Liver (tissue), 9 donors: ENCODE data around the gene OR2AT4. TPM values are rescaled to one million over a fixed set of nuclear protein-coding genes. Genes with fewer than 3 reads are reported as not detected.

Experiments used
- DNase-seq: peaks from one replicate; pipeline ENCODE4 v3.0.0-alpha.2; 2017; ENCODE audit warnings: low spot score
- H3K27ac ChIP-seq, 2 donors: one replicate each; pipeline ENCODE4 v1.7.0; 2013; ENCODE audit warnings: inconsistent platforms in 2 of 2, low read length in 2 of 2, control low read depth in 1 of 2, low read depth in 1 of 2, mild to moderate bottlenecking in 1 of 2
- H3K27me3 ChIP-seq, 4 donors: one replicate each; pipeline versions ENCODE4 v1.6.1 to v1.7.0; 2013; ENCODE audit warnings: low read length in 3 of 4, inconsistent platforms in 1 of 4, mild to moderate bottlenecking in 1 of 4, moderate library complexity in 1 of 4; ENCODE audit not compliant: control insufficient read depth in 4 of 4, insufficient read depth in 4 of 4
- H3K36me3 ChIP-seq, 4 donors: one replicate each; pipeline versions ENCODE4 v1.6.1 to v1.7.0; 2013; ENCODE audit warnings: low read length in 3 of 4, mild to moderate bottlenecking in 3 of 4, low read depth in 1 of 4, moderate library complexity in 1 of 4; ENCODE audit not compliant: control insufficient read depth in 4 of 4, insufficient read depth in 3 of 4
- H3K4me1 ChIP-seq, 4 donors: one replicate each; pipeline versions ENCODE4 v1.6.1 to v1.7.0; 2013; ENCODE audit warnings: low read length in 3 of 4, mild to moderate bottlenecking in 3 of 4, moderate library complexity in 1 of 4; ENCODE audit not compliant: control insufficient read depth in 4 of 4, insufficient read depth in 4 of 4
- H3K4me3 ChIP-seq, 3 donors: one replicate each; pipeline versions ENCODE4 v1.6.1 to v1.7.0; 2013; ENCODE audit warnings: low read length in 3 of 3, control low read depth in 1 of 3, low read depth in 1 of 3, mild to moderate bottlenecking in 1 of 3
- H3K9ac ChIP-seq, 2 donors: one replicate each; pipeline ENCODE4 v1.7.0; 2013; ENCODE audit warnings: low read length in 2 of 2, mild to moderate bottlenecking in 2 of 2, moderate library complexity in 2 of 2, control low read depth in 1 of 2, low read depth in 1 of 2
- H3K9me3 ChIP-seq, 4 donors: one replicate each; pipeline versions ENCODE4 v1.6.1 to v1.7.0; 2013; ENCODE audit warnings: low read length in 3 of 4; ENCODE audit not compliant: control insufficient read depth in 4 of 4
- EGR1 ChIP-seq, 2 donors: IDR thresholded peaks; 2 replicates each; pipeline ENCODE4 v1.6.1; 2016 to 2018; ENCODE audit warnings: antibody characterized with exemption in 2 of 2, low read depth in 2 of 2
- FOXA1 ChIP-seq: IDR thresholded peaks from 2 replicates; pipeline ENCODE4 v1.6.1; 2016; ENCODE audit warnings: antibody characterized with exemption
- FOXA2 ChIP-seq: IDR thresholded peaks from 2 replicates; pipeline ENCODE4 v1.6.1; 2016; ENCODE audit warnings: antibody characterized with exemption
- GABPA ChIP-seq, 2 donors: IDR thresholded peaks in 1 of 2; conservative IDR thresholded peaks in 1 of 2; 2 replicates each; pipeline ENCODE4 v1.6.1; 2016; ENCODE audit warnings: antibody characterized with exemption in 2 of 2, mild to moderate bottlenecking in 1 of 2, moderate library complexity in 1 of 2
- HNF4G ChIP-seq: IDR thresholded peaks from 2 replicates; pipeline ENCODE4 v1.6.1; 2016; ENCODE audit warnings: antibody characterized with exemption
- JUND ChIP-seq, 2 donors: IDR thresholded peaks; 2 replicates each; pipeline ENCODE4 v1.6.1; 2016; ENCODE audit warnings: antibody characterized with exemption in 2 of 2
- NR2F2 ChIP-seq: IDR thresholded peaks from 2 replicates; pipeline ENCODE4 v1.6.1; 2016; ENCODE audit warnings: antibody characterized with exemption
- RAD21 ChIP-seq, 2 donors: IDR thresholded peaks; 2 replicates each; pipeline ENCODE4 v1.6.1; 2016; ENCODE audit warnings: antibody characterized with exemption in 2 of 2, mild to moderate bottlenecking in 2 of 2
- RXRA ChIP-seq, 2 donors: IDR thresholded peaks; 2 replicates each; pipeline ENCODE4 v1.6.1; 2017 to 2018; ENCODE audit warnings: antibody characterized with exemption in 2 of 2, mild to moderate bottlenecking in 1 of 2
- SP1 ChIP-seq: IDR thresholded peaks from 2 replicates; pipeline ENCODE4 v1.6.1; 2018; ENCODE audit warnings: antibody characterized with exemption, mild to moderate bottlenecking
- TAF1 ChIP-seq: conservative IDR thresholded peaks from 2 replicates; pipeline ENCODE4 v1.6.1; 2016; ENCODE audit warnings: antibody characterized with exemption, mild to moderate bottlenecking
- YY1 ChIP-seq: IDR thresholded peaks from 2 replicates; pipeline ENCODE4 v1.6.1; 2016; ENCODE audit warnings: antibody characterized with exemption, mild to moderate bottlenecking
- WGBS: extraction: QIAGEN DNeasy Blood & Tissue Kit; methylation state at CpG from one replicate; pipeline ENCODE4 v1.1.7; 2013; 5-methylcytosine and 5-hydroxymethylcytosine counted together
- polyA plus RNA-seq, 2 donors: library from polyadenylated mRNA; stranded (reverse) in 1 of 2; unstranded in 1 of 2; fragments of 200-250 nt in 1 of 2; fragments of >200 nt in 1 of 2; fragmentation: Nextera tagmentation in 1 of 2; extraction: Ambion mirVana in 1 of 2; gene quantifications; one replicate each; pipeline versions ENCODE4 v1.2.1 to v1.2.3, GENCODE V29; 2013 to 2015
- total RNA-seq, 2 donors: library from RNA; depleted of rRNA; stranded (reverse); fragments of >200 nt; gene quantifications; one replicate each; pipeline ENCODE4 v1.2.3, GENCODE V29; 2014
- TF ChIP-seq, protein P1 (sequence below): IDR thresholded peaks from 2 replicates; pipeline ENCODE4 v1.6.1; 2016; ENCODE audit warnings: antibody characterized with exemption
- TF ChIP-seq, protein P2 (sequence below): IDR thresholded peaks from 2 replicates; pipeline ENCODE4 v1.6.1; 2016; ENCODE audit warnings: antibody characterized with exemption
- TF ChIP-seq, protein P3 (sequence below): fragments of 150-350 bp; IDR thresholded peaks from 2 replicates; pipeline ENCODE4 v1.5.1; 2017; ENCODE audit warnings: improper control_type of control experiment, low read depth, low read length; ENCODE audit not compliant: missing input control
- TF ChIP-seq, protein P4 (sequence below): IDR thresholded peaks from 2 replicates; pipeline ENCODE4 v1.6.1; 2016; ENCODE audit warnings: antibody characterized with exemption
- donor health status: healthy.
- donor health status: healthy.
- donor health status: healthy.
- donor health status: healthy.
- donor health status: healthy.

Gene OR2AT4
- total and polyA plus RNA-seq, 4 donors = not detected

DNA sequence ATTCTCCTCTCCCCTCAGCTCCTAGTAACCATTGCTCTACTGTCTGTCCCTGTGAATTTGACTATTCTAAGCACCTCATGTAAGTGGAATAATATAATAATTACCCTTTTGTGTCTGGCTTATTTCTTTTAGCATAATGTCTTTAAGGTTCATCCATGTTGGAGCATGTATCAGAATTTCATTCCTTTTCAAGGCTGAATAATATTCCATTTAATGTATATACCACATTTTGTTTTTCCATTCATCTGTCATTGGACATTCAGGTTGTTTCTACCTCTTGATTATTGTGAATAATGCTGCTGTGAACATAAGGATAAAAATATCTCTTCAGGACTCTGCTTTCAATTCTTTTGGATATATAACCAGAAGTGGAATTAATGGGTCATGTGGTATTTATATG is 28.1 kb downstream of the OR2AT4 start:
- H3K9me3 ChIP-seq = no peaks in the 10 kb centered on the region
- no peak overlapping the region for H3K9ac ChIP-seq
- peaks cover 0 to 4% (median 2%) of the 10 kb centered on the region in 4 donors for H3K27me3 ChIP-seq
- H3K36me3 ChIP-seq = no peaks in the 10 kb centered on the region
- H3K4me1 ChIP-seq = no peaks in the 10 kb centered on the region
- DNase-seq = no peak
- TF ChIP-seq SP1 (no peak), RXRA (IDR thresholded peaks at IDR 0.05) (no peak), YY1 (no peak), JUND (IDR thresholded peaks at IDR 0.05) (no peak)
- TF ChIP-seq, protein P1, sequence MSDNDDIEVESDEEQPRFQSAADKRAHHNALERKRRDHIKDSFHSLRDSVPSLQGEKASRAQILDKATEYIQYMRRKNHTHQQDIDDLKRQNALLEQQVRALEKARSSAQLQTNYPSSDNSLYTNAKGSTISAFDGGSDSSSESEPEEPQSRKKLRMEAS = no peak
- TF ChIP-seq, protein P2, sequence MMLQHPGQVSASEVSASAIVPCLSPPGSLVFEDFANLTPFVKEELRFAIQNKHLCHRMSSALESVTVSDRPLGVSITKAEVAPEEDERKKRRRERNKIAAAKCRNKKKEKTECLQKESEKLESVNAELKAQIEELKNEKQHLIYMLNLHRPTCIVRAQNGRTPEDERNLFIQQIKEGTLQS = no peak
- no peak overlapping the region for H3K4me3 ChIP-seq
- no peak overlapping the region for H3K27ac ChIP-seq

DNA sequence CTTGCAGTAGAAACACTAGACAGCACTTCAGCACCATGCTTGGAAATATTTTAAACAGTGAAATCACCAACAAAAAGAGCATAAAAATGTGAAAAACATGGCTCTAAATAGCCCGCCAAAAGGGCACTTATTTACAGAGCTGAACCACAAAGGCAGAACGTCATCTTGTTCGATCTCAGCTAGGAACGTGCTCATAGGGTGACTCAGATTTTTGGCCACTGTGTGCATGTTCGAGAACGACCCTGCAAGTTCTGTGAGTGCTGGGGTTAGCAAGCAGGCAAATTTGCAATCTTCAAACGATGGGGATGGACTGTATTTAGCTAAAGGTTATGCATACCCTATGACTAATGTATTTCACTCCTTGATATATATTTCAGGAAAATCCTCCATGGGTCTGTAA is 30.6 kb downstream of the OR2AT4 start:
- Histone ChIP-seq H3K9me3 (no peaks in the 10 kb centered on the region), H3K9ac (no peak overlapping the region), H3K4me3 (no peak overlapping the region), H3K36me3 (no peaks in the 10 kb centered on the region), H3K4me1 (no peaks in the 10 kb centered on the region), H3K27ac (no peak overlapping the region), H3K27me3 (peaks cover 0 to 4% (median 2%) of the 10 kb centered on the region in 4 donors)
- TF ChIP-seq FOXA1 = no peak
- 78% methylated on average over 7 of the region's 7 CpGs for WGBS
- DNase-seq = no peak

DNA sequence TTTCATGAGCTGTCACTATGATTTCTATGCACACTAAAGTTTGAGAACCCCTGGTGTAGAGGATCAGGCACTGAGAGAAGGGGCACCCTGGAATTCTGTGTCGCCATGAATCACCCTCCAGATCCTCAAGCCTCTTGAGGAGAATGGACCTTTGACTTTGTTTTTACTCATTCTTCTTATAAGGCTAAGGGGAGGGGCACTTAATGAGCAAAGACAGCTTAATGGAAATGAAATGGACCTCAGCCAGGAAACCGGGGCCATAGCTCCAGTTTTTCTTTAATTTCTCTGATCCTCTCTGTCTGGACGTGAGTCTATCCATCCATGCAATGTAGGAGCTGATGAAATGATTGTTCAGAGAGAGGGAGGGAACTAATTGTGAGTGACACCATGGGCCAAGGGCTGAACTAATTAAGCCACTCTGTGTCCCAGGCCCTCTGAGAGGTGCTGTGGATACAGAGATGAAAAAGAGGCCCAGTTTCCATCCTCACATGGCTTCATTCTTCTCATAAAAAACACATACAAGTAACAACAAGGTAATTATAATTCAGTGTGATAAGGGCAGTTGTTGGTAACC is 32.8 kb downstream of the OR2AT4 start:
- Histone ChIP-seq H3K9ac (no peak overlapping the region), H3K27ac (no peak overlapping the region), H3K4me1 (no peaks in the 10 kb centered on the region), H3K9me3 (no peaks in the 10 kb centered on the region), H3K4me3 (no peak overlapping the region), H3K27me3 (peaks cover 0 to 4% (median 0%) of the 10 kb centered on the region in 4 donors), H3K36me3 (no peaks in the 10 kb centered on the region)
- no peak for DNase-seq
- TF ChIP-seq TAF1 (no peak), YY1 (no peak), FOXA2 (no peak), NR2F2 (no peak), FOXA1 (no peak), RAD21 (IDR thresholded peaks at IDR 0.05) (no peak), SP1 (no peak), RXRA (IDR thresholded peaks at IDR 0.05) (no peak), JUND (IDR thresholded peaks at IDR 0.05) (no peak), HNF4G (no peak), GABPA (IDR thresholded peaks at IDR 0.05 in 1 of 2, conservative IDR thresholded peaks at IDR 0.05 in 1 of 2) (no peak), EGR1 (IDR thresholded peaks at IDR 0.05; ENCODE audit: low read depth in 2 of 2) (no peak)
- TF ChIP-seq, protein P3, sequence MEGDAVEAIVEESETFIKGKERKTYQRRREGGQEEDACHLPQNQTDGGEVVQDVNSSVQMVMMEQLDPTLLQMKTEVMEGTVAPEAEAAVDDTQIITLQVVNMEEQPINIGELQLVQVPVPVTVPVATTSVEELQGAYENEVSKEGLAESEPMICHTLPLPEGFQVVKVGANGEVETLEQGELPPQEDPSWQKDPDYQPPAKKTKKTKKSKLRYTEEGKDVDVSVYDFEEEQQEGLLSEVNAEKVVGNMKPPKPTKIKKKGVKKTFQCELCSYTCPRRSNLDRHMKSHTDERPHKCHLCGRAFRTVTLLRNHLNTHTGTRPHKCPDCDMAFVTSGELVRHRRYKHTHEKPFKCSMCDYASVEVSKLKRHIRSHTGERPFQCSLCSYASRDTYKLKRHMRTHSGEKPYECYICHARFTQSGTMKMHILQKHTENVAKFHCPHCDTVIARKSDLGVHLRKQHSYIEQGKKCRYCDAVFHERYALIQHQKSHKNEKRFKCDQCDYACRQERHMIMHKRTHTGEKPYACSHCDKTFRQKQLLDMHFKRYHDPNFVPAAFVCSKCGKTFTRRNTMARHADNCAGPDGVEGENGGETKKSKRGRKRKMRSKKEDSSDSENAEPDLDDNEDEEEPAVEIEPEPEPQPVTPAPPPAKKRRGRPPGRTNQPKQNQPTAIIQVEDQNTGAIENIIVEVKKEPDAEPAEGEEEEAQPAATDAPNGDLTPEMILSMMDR = no peak
- TF ChIP-seq, protein P1 = no peak
- TF ChIP-seq, protein P2 = no peak
- TF ChIP-seq, protein P4, sequence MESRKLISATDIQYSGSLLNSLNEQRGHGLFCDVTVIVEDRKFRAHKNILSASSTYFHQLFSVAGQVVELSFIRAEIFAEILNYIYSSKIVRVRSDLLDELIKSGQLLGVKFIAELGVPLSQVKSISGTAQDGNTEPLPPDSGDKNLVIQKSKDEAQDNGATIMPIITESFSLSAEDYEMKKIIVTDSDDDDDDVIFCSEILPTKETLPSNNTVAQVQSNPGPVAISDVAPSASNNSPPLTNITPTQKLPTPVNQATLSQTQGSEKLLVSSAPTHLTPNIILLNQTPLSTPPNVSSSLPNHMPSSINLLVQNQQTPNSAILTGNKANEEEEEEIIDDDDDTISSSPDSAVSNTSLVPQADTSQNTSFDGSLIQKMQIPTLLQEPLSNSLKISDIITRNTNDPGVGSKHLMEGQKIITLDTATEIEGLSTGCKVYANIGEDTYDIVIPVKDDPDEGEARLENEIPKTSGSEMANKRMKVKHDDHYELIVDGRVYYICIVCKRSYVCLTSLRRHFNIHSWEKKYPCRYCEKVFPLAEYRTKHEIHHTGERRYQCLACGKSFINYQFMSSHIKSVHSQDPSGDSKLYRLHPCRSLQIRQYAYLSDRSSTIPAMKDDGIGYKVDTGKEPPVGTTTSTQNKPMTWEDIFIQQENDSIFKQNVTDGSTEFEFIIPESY = no peak
- 80% methylated on average over 3 of the region's 3 CpGs for WGBS
